Measurements from ENCODE around the gene STK11. TPM values are rescaled to one million over a fixed set of nuclear protein-coding genes. Genes with fewer than 3 reads are reported as not detected.

Gene STK11
- total RNA-seq, 4 donors from 2014 or later = 62.5 to 76.9 (median 66.4) TPM

DNA sequence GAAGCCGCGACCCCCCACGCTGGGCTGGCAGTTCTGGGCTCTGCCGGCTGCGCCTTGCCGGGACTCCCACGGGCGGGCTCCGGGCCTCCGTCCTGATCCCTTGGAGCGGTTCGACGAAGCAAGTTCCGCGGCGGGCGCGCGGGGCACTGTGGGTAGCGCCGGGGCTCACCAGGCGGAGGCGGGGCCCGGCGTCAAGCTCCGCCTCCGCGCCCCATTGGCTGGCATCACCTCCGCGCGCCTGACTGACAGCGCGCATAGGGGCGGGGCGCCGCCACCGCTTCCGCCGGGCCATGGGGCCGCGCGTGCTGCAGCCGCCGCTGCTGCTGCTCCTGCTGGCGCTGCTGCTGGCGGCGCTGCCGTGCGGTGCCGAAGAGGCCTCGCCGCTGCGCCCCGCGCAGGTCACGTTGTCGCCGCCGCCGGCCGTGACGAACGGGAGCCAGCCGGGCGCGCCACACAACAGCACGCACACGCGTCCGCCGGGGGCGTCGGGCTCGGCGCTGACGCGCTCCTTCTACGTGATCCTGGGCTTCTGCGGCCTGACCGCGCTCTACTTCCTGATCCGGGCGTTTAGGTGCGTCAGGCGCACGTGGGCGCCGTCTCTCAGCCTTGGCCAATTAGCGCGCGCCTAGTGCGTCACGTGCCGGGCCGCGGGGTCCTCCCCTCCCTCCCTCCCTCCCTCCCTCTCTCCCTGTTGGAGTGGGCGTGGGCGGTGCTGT is 69.8 kb downstream of the STK11 start, which contains the start of gene FAM174C:
Gene FAM174C, plus strand, starts transcription at position 271 of the 716 bp plus-strand sequence. Its CDS starts 20 bp downstream, at position 291.
- Histone ChIP-seq H3K27ac (peak within 1 kb of the TSS; percentile 96), H3K36me3 (peaks cover 54% of the 10 kb centered on the region), H3K4me3 (peak within 1 kb of the TSS; percentile 57), H3K27me3 (no peaks in the 10 kb centered on the region), H3K4me1 (peaks cover 60% of the 10 kb centered on the region), H3K9me3 (no peaks in the 10 kb centered on the region)
- peak; percentile 97 to 99 for DNase-seq (ENCODE audit: low spot score in 2 of 2)
- 0% methylated on average over 18 of the region's 98 CpGs for whole genome bisulfite sequencing
- peak in 1 of 2 donors; percentile 68 for TF ChIP-seq POLR2A (IDR thresholded peaks at IDR 0.05)
- no peak for TF ChIP-seq EP300 (IDR thresholded peaks at IDR 0.05)
- peak in 1 of 3 donors; percentile 60 for TF ChIP-seq POLR2AphosphoS5 (IDR thresholded peaks at IDR 0.05)

DNA sequence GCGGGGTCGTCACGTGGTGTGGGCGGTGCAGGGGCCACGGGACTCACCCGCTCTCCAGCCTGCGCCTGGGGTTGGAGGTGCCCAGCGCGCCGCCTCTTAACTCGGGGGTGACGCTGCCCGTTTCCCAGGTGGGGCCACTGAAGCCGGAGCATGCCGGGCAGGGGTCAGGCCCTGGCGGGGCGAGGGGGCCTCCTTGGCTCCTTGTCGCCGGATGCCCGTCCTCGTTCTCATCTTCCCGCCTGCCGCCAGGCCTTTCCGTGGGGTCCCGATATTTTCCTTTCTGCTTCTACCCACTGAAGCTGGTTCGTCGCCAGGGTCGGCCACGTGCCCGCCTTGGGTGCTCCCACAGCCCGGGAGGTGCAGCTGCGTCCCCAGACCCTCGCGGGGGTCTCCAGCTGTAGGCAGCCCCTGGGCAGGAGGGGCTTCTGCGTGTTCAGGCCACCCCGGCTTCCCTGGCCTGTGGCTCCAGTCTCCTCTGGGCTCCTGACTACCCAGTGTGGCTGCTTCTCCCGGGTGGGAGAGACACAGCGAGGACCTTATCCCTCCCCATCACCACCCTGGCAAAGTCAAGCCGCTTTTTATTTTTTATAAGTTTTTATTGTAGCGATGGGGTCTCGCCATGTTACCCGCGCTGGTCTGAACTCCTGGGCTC is 70.5 kb downstream of the STK11 start:
- Histone ChIP-seq H3K36me3 (peaks cover 50% of the 10 kb centered on the region), H3K27me3 (no peaks in the 10 kb centered on the region), H3K9me3 (no peaks in the 10 kb centered on the region), H3K4me1 (peaks cover 54% of the 10 kb centered on the region), H3K27ac (peak overlapping the region; percentile 96), H3K4me3 (peak overlapping the region; percentile 57)
- 11% methylated on average over 26 of the region's 43 CpGs for WGBS
- DNase-seq (ENCODE audit: low spot score in 2 of 2) = no peak
- no peak for TF ChIP-seq POLR2AphosphoS5 (IDR thresholded peaks at IDR 0.05)
- no peak for TF ChIP-seq EP300 (IDR thresholded peaks at IDR 0.05)
- TF ChIP-seq POLR2A (IDR thresholded peaks at IDR 0.05) = no peak
- TF ChIP-seq, protein P1, sequence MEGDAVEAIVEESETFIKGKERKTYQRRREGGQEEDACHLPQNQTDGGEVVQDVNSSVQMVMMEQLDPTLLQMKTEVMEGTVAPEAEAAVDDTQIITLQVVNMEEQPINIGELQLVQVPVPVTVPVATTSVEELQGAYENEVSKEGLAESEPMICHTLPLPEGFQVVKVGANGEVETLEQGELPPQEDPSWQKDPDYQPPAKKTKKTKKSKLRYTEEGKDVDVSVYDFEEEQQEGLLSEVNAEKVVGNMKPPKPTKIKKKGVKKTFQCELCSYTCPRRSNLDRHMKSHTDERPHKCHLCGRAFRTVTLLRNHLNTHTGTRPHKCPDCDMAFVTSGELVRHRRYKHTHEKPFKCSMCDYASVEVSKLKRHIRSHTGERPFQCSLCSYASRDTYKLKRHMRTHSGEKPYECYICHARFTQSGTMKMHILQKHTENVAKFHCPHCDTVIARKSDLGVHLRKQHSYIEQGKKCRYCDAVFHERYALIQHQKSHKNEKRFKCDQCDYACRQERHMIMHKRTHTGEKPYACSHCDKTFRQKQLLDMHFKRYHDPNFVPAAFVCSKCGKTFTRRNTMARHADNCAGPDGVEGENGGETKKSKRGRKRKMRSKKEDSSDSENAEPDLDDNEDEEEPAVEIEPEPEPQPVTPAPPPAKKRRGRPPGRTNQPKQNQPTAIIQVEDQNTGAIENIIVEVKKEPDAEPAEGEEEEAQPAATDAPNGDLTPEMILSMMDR (IDR thresholded peaks at IDR 0.05) = no peak

DNA sequence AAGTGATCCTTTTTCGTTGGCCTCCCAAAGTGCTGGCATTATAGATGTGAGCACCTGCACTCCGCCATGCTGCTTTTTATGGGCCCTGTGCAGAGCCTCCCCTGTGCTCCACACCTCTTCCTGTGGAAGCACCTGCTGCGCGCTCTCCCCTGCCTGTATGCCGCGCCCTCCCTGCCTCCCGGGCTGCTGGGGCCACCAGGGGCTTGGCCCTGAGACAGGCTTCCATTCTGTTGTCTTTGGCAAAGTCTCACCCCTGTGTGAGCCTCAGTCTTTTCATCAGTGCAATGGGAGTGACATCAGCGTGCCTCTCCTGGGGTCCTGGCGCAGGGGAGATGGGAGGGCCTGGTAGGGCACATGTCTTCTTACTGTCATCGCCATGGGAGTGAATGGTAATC is 71.0 kb downstream of the STK11 start:
- peaks cover 48% of the 10 kb centered on the region for H3K4me1 ChIP-seq
- H3K27me3 ChIP-seq = no peaks in the 10 kb centered on the region
- H3K4me3 ChIP-seq = peak overlapping the region; percentile 57
- 56% methylated on average over 10 of the region's 10 CpGs for WGBS
- H3K9me3 ChIP-seq = no peaks in the 10 kb centered on the region
- no peak for DNase-seq (ENCODE audit: low spot score in 2 of 2)
- H3K36me3 ChIP-seq = peaks cover 45% of the 10 kb centered on the region
- TF ChIP-seq, protein P1 (IDR thresholded peaks at IDR 0.05) = no peak
- TF ChIP-seq POLR2A (IDR thresholded peaks at IDR 0.05) (no peak), POLR2AphosphoS5 (IDR thresholded peaks at IDR 0.05) (no peak), EP300 (IDR thresholded peaks at IDR 0.05) (no peak)
- peak overlapping the region; percentile 96 for H3K27ac ChIP-seq

DNA sequence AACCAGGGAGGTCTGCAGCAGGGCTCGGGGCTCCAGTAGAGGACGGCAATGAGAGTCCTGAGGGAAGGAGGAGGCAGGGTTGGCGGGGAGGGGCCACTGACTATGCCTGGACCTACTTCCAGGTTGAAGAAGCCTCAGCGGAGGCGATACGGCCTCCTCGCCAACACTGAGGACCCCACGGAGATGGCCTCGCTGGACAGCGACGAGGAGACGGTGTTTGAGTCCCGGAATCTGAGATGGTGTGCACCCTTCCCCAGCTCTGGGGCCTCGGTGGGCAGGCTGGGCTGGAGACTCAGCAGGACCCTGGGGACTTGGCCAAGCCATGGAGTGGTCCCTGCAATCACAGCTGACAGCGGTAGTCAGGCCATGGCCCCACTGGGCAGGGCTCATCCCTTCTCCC is 71.5 kb downstream of the STK11 start:
- DNase-seq (ENCODE audit: low spot score in 2 of 2) = no peak
- Histone ChIP-seq H3K4me3 (peak overlapping the region; percentile 57), H3K27ac (no peak overlapping the region), H3K4me1 (peaks cover 44% of the 10 kb centered on the region), H3K36me3 (peaks cover 41% of the 10 kb centered on the region), H3K9me3 (no peaks in the 10 kb centered on the region), H3K27me3 (no peaks in the 10 kb centered on the region)
- TF ChIP-seq POLR2A (IDR thresholded peaks at IDR 0.05) (no peak), EP300 (IDR thresholded peaks at IDR 0.05) (no peak)
- TF ChIP-seq, protein P1 (IDR thresholded peaks at IDR 0.05) = no peak
- 88% methylated on average over 14 of the region's 15 CpGs for WGBS

Other genes with a start within 250 kb of the STK11 start
- gene WDR18, start 221.4 kb upstream of the STK11 start, total RNA-seq = 10 to 100 TPM; 25.0 to 52.6 (median 42.2) TPM
- gene GRIN3B, start 205.4 kb upstream of the STK11 start, total RNA-seq = 1 to 10 TPM in 1 of 4 donors, under 1 TPM in 1, not detected in 2; 0.13 to 1.1 TPM
- gene TMEM259, start 184.7 kb upstream of the STK11 start, total RNA-seq = 100 to 1,000 TPM; 165 to 349 (median 243) TPM
- gene RNU6-2, start 184.3 kb upstream of the STK11 start, total RNA-seq = not detected
- gene CNN2, start 179.2 kb upstream of the STK11 start, total RNA-seq = 10 to 100 TPM; 44.0 to 75.1 (median 68.4) TPM
- gene ABCA7, start 165.7 kb upstream of the STK11 start, total RNA-seq = 10 to 100 TPM; 29.8 to 97.6 (median 47.5) TPM
- 10 to 100 TPM; 11.5 to 13.4 (median 12.6) TPM for gene ARHGAP45, start 138.6 kb upstream of the STK11 start, total RNA-seq
- 100 to 1,000 TPM in 3 of 4 donors, 10 to 100 TPM in 1; 84.1 to 142 (median 111) TPM for gene POLR2E, start 110.4 kb upstream of the STK11 start, total RNA-seq
- 100 to 1,000 TPM; 267 to 359 (median 344) TPM for gene GPX4, start 101.8 kb upstream of the STK11 start, total RNA-seq
- 10 to 100 TPM; 36.7 to 58.9 (median 45.5) TPM for gene SBNO2, start 31.5 kb upstream of the STK11 start, total RNA-seq
- gene CBARP, start 32.2 kb downstream of the STK11 start, total RNA-seq = 1 to 10 TPM; 2.9 to 8.6 (median 5.1) TPM
- gene ATP5F1D, start 36.0 kb downstream of the STK11 start, total RNA-seq = 100 to 1,000 TPM; 102 to 205 (median 137) TPM
- gene MIDN, start 42.8 kb downstream of the STK11 start, total RNA-seq = 100 to 1,000 TPM in 2 of 4 donors, 10 to 100 TPM in 2; 89.0 to 153 (median 105) TPM
- gene CIRBP, start 63.6 kb downstream of the STK11 start, total RNA-seq = 100 to 1,000 TPM; 338 to 672 (median 451) TPM
- gene FAM174C, start 69.8 kb downstream of the STK11 start, total RNA-seq = 10 to 100 TPM; 44.3 to 72.5 (median 58.2) TPM
- gene EFNA2, start 80.1 kb downstream of the STK11 start, total RNA-seq = not detected
- 100 to 1,000 TPM in 2 of 4 donors, 10 to 100 TPM in 2; 66.8 to 154 (median 97.5) TPM for gene NDUFS7, start 178.1 kb downstream of the STK11 start, total RNA-seq
- 10 to 100 TPM; 27.8 to 40.3 (median 34.0) TPM for gene GAMT, start 195.8 kb downstream of the STK11 start, total RNA-seq
- 10 to 100 TPM; 41.5 to 75.4 (median 49.2) TPM for gene DAZAP1, start 201.8 kb downstream of the STK11 start, total RNA-seq
- gene RPS15, start 232.6 kb downstream of the STK11 start, total RNA-seq = 1,000 to 10,000 TPM; 1,802 to 3,909 (median 2,793) TPM
- gene APC2, start 244.3 kb downstream of the STK11 start, total RNA-seq = under 1 TPM in 3 of 4 donors, not detected in 1; 0.08 to 0.30 (median 0.26) TPM

Data from suprapubic skin (tissue), 4 donors.